ENCODE data around the gene HNRNPU. TPM values are rescaled to one million over a fixed set of nuclear protein-coding genes. Genes with fewer than 3 reads are reported as not detected.

HNRNPU gene
- total and polyA plus RNA-seq, 2 experiments from 2014 or later: 298 to 316 TPM

- H3K27me3 ChIP-seq: no peaks in the 10 kb centered on the region
- H3K9me2 ChIP-seq (replicated peaks; ENCODE audit: insufficient read depth): no peaks in the 10 kb centered on the region
- no peak overlapping the region for H3K27ac ChIP-seq
- H2AFZ ChIP-seq: no peak overlapping the region
- no peaks in the 10 kb centered on the region for H4K20me1 ChIP-seq (ENCODE audit: insufficient read depth, poor library complexity, severe bottlenecking)
- no peaks in the 10 kb centered on the region for H3K4me1 ChIP-seq (ENCODE audit: insufficient read depth)
- no peak for TF ChIP-seq EZH2phosphoT487 (IDR thresholded peaks at IDR 0.05; ENCODE audit: low read depth, severe bottlenecking, unreplicated experiment)
- DNase-seq (ENCODE audit: low spot score): no peak
- no peaks in the 10 kb centered on the region for H3K36me3 ChIP-seq (replicated peaks; ENCODE audit: insufficient read depth, low read depth)
- 66% methylated on average over 6 of the region's 6 CpGs for WGBS (ENCODE audit: low lambda C conversion rate, missing lambda C conversion rate)
- H3K79me2 ChIP-seq: no peaks in the 10 kb centered on the region
- H3K4me2 ChIP-seq: no peak overlapping the region
- H3K4me3 ChIP-seq: no peak overlapping the region
- H3K9me3 ChIP-seq (ENCODE audit: low read depth): no peaks in the 10 kb centered on the region
Observed at GRCh38 chr1:244901400-244902015, 37.2 kb upstream of the HNRNPU start.

DNA sequence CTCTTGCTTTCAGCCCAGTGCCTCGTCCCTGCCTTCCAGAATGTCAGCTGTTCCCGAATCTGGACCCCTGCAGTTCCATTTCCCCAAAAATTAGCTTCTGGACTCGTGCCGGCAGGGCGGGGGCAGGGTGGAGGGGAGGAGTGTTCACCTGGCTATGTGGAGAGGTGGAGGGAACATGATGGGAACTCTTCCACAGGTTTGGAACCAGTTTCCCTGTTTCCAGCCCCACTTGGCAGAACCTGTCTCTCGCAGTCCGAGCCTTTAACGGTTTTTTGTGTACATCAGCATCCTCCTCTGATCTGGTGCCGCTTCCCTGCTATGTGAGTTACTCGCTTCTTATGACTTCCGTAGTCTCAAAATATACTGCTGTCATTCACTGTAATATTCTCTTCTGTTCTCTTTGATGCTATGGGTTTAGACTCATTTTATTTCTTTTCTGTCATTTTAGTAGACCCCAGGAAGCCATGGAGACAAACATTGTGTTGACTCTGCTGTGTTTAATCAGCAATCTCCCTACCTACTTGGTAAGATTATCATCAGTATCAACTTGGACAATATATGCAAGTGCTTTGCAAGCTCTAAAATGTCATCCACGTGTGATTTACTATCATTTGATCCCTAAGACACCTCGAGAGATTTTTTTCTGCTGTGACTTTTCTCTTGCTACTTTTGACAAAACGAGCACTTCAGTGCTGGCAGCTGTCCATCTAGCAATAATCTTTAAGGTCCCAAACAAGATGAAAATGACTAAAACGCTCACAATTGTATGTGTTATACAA lies 33.3 kb upstream of the HNRNPU start:
- TF ChIP-seq EZH2 (IDR thresholded peaks at IDR 0.05; ENCODE audit: borderline replicate concordance) (no peak), EZH2phosphoT487 (IDR thresholded peaks at IDR 0.05; ENCODE audit: low read depth, severe bottlenecking, unreplicated experiment) (no peak), CTCF (IDR thresholded peaks at IDR 0.05; ENCODE audit: poor library complexity) (no peak)
- H3K79me2 ChIP-seq: no peaks in the 10 kb centered on the region
- no peaks in the 10 kb centered on the region for H3K9me2 ChIP-seq (replicated peaks; ENCODE audit: insufficient read depth)
- H3K27me3 ChIP-seq: no peaks in the 10 kb centered on the region
- no peaks in the 10 kb centered on the region for H3K36me3 ChIP-seq (replicated peaks; ENCODE audit: insufficient read depth, low read depth)
- no peaks in the 10 kb centered on the region for H4K20me1 ChIP-seq (ENCODE audit: insufficient read depth, poor library complexity, severe bottlenecking)
- peak overlapping the region; percentile 63 for H3K27ac ChIP-seq
- WGBS (ENCODE audit: low lambda C conversion rate, missing lambda C conversion rate): 77% methylated on average over 15 of the region's 15 CpGs
- no peaks in the 10 kb centered on the region for H3K9me3 ChIP-seq (ENCODE audit: low read depth)
- no peaks in the 10 kb centered on the region for H3K4me1 ChIP-seq (ENCODE audit: insufficient read depth)
- no peak overlapping the region for H3K4me3 ChIP-seq
- no peak for DNase-seq (ENCODE audit: low spot score)
- H3K4me2 ChIP-seq: no peak overlapping the region
- H2AFZ ChIP-seq: no peak overlapping the region

DNA sequence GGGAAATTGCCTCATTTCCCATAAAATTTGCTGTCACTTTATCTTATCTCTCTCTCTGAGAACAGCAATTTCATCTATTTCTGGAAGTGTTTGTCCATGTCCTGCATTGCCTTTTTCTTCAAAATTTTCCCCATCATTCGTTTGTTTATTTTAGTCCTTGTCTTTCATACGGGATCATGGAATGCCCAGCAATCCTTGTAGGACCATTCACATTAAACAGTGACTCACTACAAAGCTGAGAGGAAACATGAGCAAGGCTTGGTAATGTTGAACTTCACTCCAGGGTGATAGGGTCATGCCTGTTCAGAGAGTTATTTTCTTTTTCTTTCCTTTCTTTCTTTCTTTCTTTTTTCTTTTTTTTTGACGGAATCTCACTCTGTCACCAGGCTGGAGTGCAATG lies 32.2 kb upstream of the HNRNPU start:
- peak overlapping the region; percentile 63 for H3K27ac ChIP-seq

More for the DNA sequence above, 32.2 kb upstream of the HNRNPU start:
- H4K20me1 ChIP-seq (ENCODE audit: insufficient read depth, poor library complexity, severe bottlenecking): no peaks in the 10 kb centered on the region
- no peak overlapping the region for H2AFZ ChIP-seq
- no peaks in the 10 kb centered on the region for H3K4me1 ChIP-seq (ENCODE audit: insufficient read depth)
- H3K36me3 ChIP-seq (replicated peaks; ENCODE audit: insufficient read depth, low read depth): no peaks in the 10 kb centered on the region
- H3K4me3 ChIP-seq: no peak overlapping the region
- DNase-seq (ENCODE audit: low spot score): peak; percentile 47
- H3K27me3 ChIP-seq: no peaks in the 10 kb centered on the region
- H3K9me3 ChIP-seq (ENCODE audit: low read depth): no peaks in the 10 kb centered on the region
- TF ChIP-seq CTCF (IDR thresholded peaks at IDR 0.05; ENCODE audit: poor library complexity) (no peak), EZH2phosphoT487 (IDR thresholded peaks at IDR 0.05; ENCODE audit: low read depth, severe bottlenecking, unreplicated experiment) (no peak), EZH2 (IDR thresholded peaks at IDR 0.05; ENCODE audit: borderline replicate concordance) (no peak)
- WGBS (ENCODE audit: low lambda C conversion rate, missing lambda C conversion rate): 46% methylated on average over 2 of the region's 3 CpGs
- peak overlapping the region; percentile 22 for H3K4me2 ChIP-seq
- no peaks in the 10 kb centered on the region for H3K9me2 ChIP-seq (replicated peaks; ENCODE audit: insufficient read depth)
- H3K79me2 ChIP-seq: no peaks in the 10 kb centered on the region
